Muscle layer of colon (tissue), 2 donors: ENCODE measurements around the gene NPM1.
"Not testable (repeated sequence)": the region's sequence is repeated elsewhere in the genome, so short reads cannot be mapped to it uniquely, and the experiment has no call there.

ENCODE experiments used
- H3K27ac ChIP-seq: one replicate; pipeline ENCODE4 v1.7.0; 2013; ENCODE audit warnings: low read depth, mild to moderate bottlenecking, low read length, moderate library complexity
- H3K27me3 ChIP-seq, 2 donors: one replicate each; pipeline ENCODE4 v1.7.0; 2013; ENCODE audit warnings: low read length in 2 of 2, mild to moderate bottlenecking in 2 of 2; ENCODE audit not compliant: insufficient read depth in 2 of 2, control insufficient read depth in 1 of 2
- H3K36me3 ChIP-seq: one replicate; pipeline ENCODE4 v1.7.0; 2013; ENCODE audit warnings: mild to moderate bottlenecking, low read length; ENCODE audit not compliant: insufficient read depth
- H3K4me1 ChIP-seq: one replicate; pipeline ENCODE4 v1.7.0; 2013; ENCODE audit warnings: mild to moderate bottlenecking, low read length; ENCODE audit not compliant: insufficient read depth
- H3K4me3 ChIP-seq, 2 donors: one replicate each; pipeline ENCODE4 v1.7.0; 2013; ENCODE audit warnings: low read length in 2 of 2, low read depth in 1 of 2, mild to moderate bottlenecking in 1 of 2, moderate library complexity in 1 of 2
- H3K9ac ChIP-seq: one replicate; pipeline ENCODE4 v1.7.0; 2013; ENCODE audit warnings: low read length
- H3K9me3 ChIP-seq: one replicate; pipeline ENCODE4 v1.7.0; 2013; ENCODE audit warnings: mild to moderate bottlenecking, low read length
- donor health status: abdominal sarcoma.
- donor health status: Adenocarcinoma of cecum.

NPM1 gene

GRCh38 chr5:171386861-171387344 lies 746 bp upstream of the NPM1 start:
- no peaks in the 10 kb centered on the region for H3K9me3 ChIP-seq
- peak overlapping the region; percentile 85 for H3K9ac ChIP-seq
- H3K36me3 ChIP-seq = peaks cover 5% of the 10 kb centered on the region
- peaks cover 13% of the 10 kb centered on the region for H3K4me1 ChIP-seq
- H3K27ac ChIP-seq = peak overlapping the region; percentile 43
- H3K4me3 ChIP-seq = peak overlapping the region; percentile 47 to 94
- H3K27me3 ChIP-seq = no peaks in the 10 kb centered on the region

DNA sequence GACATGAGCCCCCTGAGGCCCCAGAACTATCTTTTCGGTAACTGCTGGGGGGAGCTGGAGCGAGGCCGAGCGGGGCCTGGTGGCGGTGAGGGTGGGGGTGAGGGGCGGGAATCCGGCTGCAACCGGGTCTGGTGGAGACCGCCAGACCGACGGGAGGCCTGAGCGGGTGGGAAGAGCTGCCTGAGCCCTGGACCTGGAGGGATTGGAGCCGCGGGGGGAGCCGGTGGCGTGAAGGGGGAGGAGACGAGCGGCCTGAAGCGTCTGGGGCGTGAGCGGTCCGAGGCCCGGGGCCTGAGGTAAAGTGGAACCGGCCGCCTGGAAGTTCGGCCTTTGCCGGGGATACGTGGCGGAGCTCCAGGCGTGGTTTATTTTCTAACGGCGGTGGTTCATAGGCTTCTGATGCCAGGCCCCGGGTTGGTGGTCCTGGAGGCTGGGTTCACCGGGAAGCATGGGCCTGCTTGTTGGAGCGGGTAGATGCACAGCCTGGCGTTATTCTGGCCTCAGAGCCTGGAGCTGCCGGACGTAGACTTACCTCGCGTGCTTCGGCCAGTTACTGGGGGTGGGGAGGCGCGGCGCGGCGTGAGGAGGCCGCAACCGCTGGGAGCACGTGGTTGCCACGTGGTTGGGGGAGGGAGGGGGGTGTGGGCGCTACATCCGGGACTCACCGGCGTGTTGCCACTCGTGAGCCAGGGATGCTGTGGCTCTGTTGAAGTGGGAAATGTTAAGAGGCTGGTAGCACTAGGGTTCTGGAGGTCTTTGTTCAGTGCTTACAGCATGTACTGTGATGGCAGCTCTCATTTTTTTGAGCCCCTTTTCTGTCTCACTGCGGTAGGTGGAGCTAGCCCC lies 544 bp downstream of the NPM1 start:
- H3K9me3 ChIP-seq = no peaks in the 10 kb centered on the region
- H3K9ac ChIP-seq = peak overlapping the region; percentile 33
- H3K36me3 ChIP-seq = peaks cover 18% of the 10 kb centered on the region
- H3K4me1 ChIP-seq = peaks cover 13% of the 10 kb centered on the region
- H3K27me3 ChIP-seq = no peaks in the 10 kb centered on the region
- H3K27ac ChIP-seq = peak overlapping the region; percentile 71
- H3K4me3 ChIP-seq = peak overlapping the region; percentile 47 to 94

GRCh38 chr5:171388816-171389168 lies 1.1 kb downstream of the NPM1 start:
- H3K9ac ChIP-seq = no peak overlapping the region
- H3K27ac ChIP-seq = peak overlapping the region; percentile 5
- H3K36me3 ChIP-seq = peaks cover 24% of the 10 kb centered on the region
- H3K9me3 ChIP-seq = no peaks in the 10 kb centered on the region
- no peaks in the 10 kb centered on the region for H3K27me3 ChIP-seq
- H3K4me3 ChIP-seq = peak overlapping the region; percentile 47 to 94
- H3K4me1 ChIP-seq = peaks cover 13% of the 10 kb centered on the region

DNA sequence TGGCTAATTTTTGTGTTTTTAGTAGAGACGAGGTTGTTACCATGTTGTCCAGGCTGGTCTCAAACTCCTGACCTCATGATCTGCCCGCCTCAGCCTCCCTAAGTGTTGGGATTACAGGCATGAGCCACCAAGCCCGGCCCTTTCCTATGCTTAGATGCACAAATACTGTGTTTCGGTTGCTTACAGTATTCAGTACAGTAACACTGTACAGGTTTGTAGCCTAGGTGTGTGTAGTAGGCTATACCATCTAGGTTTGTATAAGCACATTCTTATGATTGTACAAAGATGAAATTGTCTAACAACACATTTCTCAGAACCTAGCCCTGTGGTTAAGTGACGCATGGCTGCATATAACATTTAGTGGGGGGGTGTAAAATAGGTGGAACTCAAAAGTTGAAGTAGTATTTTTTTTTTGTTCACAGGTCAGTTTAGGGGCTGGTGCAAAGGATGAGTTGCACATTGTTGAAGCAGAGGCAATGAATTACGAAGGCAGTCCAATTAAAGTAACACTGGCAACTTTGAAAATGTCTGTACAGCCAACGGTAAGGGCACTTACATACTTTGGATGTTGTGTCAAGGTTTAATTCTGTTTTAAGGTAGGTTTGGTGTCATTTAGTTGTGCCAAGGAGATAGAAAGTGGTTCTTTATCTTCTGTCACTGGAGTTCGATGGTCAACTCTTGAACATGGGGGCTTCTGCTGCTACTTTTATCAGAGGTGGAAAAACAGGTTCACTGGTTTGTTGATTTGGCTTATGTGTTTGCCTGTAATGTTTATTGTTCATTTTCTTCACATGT lies 3.4 kb downstream of the NPM1 start:
- Histone ChIP-seq H3K9me3 (no peaks in the 10 kb centered on the region), H3K27me3 (no peaks in the 10 kb centered on the region), H3K36me3 (peaks cover 39% of the 10 kb centered on the region), H3K9ac (no peak overlapping the region), H3K27ac (no peak overlapping the region), H3K4me1 (peaks cover 13% of the 10 kb centered on the region), H3K4me3 (no peak overlapping the region)

GRCh38 chr5:171391996-171392577 lies 4.4 kb downstream of the NPM1 start:
- no peak overlapping the region for H3K27ac ChIP-seq
- H3K36me3 ChIP-seq = peaks cover 45% of the 10 kb centered on the region
- no peak overlapping the region for H3K4me3 ChIP-seq
- H3K27me3 ChIP-seq = no peaks in the 10 kb centered on the region
- peaks cover 13% of the 10 kb centered on the region for H3K4me1 ChIP-seq
- no peaks in the 10 kb centered on the region for H3K9me3 ChIP-seq
- no peak overlapping the region for H3K9ac ChIP-seq

DNA sequence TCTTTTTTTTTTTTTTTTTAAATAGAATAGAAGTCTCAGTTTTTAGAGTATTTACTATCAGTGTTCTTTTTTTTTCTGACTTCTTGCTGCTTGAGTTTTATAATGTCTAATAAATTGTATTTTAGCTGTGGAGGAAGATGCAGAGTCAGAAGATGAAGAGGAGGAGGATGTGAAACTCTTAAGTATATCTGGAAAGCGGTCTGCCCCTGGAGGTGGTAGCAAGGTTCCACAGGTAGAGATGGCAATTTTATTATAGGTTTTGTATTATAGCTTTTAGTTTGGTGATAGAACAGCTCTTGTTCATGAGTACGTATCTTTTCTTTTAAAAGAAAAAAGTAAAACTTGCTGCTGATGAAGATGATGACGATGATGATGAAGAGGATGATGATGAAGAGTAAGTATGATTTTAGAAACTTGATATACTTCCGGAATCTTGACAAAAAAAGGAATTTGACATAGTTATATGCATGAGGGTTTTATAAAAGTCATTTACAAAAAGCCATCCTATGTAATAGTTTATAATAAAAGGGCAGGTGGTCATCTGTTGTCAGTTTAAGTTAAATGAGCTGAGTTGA lies 5.0 kb downstream of the NPM1 start:
- no peaks in the 10 kb centered on the region for H3K27me3 ChIP-seq
- H3K4me3 ChIP-seq = no peak overlapping the region
- H3K9me3 ChIP-seq = no peaks in the 10 kb centered on the region
- peaks cover 47% of the 10 kb centered on the region for H3K36me3 ChIP-seq
- no peak overlapping the region for H3K9ac ChIP-seq
- H3K4me1 ChIP-seq = peaks cover 13% of the 10 kb centered on the region
- H3K27ac ChIP-seq = no peak overlapping the region

DNA sequence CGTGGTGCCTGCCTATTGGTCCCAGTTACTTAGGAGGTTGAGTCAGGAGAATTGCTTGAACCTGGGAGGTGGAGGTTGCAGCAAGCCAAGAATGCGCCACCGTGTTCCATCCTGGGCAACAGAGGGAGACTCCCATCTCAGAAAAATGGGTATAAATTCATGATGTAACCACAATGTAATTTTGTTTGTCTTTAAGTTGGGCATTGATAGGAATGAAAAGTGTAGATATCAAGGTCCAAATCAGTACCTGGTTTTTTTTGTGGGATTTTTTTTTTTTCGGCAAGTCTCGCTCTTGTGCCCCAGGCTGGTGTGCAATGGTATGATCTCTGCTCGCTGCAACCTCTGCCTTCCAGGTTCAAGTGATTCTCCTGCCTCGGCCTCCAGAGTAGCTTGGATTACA lies 7.4 kb downstream of the NPM1 start:
- Histone ChIP-seq H3K4me3 (no peak overlapping the region), H3K27me3 (no peaks in the 10 kb centered on the region), H3K9ac (no peak overlapping the region), H3K27ac (no peak overlapping the region), H3K36me3 (peaks cover 47% of the 10 kb centered on the region), H3K9me3 (no peaks in the 10 kb centered on the region), H3K4me1 (peaks cover 5% of the 10 kb centered on the region)

- H3K4me1 ChIP-seq, H3K27me3 ChIP-seq, H3K9ac ChIP-seq, H3K27ac ChIP-seq, H3K9me3 ChIP-seq, H3K4me3 ChIP-seq: not testable (repeated sequence)
- H3K36me3 ChIP-seq = peaks cover 61% of the 10 kb centered on the region
Observed at GRCh38 chr5:171396583-171396982, 8.9 kb downstream of the NPM1 start.

DNA sequence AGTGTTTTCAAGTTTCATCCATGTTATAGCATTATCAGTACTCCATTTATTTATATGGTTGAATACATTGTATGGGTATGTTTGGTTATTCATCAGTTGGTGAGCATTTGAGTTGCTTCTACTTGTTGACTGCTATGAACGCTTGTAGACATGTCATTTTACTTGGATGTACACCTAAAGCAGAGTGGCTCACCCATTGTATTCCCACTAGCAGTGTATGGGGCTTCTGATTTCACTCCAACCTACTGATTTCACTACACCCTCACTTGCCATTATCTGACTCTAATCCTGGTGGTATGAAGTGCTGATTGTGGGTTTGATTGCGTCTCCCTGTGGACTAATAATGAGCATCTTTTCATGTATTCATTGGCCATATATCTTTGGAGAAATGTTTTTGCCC lies 9.5 kb downstream of the NPM1 start:
- no peak overlapping the region for H3K4me3 ChIP-seq
- no peaks in the 10 kb centered on the region for H3K9me3 ChIP-seq
- no peak overlapping the region for H3K9ac ChIP-seq
- H3K27ac ChIP-seq = no peak overlapping the region
- peaks cover 58% of the 10 kb centered on the region for H3K36me3 ChIP-seq
- H3K27me3 ChIP-seq = no peaks in the 10 kb centered on the region
- H3K4me1 ChIP-seq = no peaks in the 10 kb centered on the region

DNA sequence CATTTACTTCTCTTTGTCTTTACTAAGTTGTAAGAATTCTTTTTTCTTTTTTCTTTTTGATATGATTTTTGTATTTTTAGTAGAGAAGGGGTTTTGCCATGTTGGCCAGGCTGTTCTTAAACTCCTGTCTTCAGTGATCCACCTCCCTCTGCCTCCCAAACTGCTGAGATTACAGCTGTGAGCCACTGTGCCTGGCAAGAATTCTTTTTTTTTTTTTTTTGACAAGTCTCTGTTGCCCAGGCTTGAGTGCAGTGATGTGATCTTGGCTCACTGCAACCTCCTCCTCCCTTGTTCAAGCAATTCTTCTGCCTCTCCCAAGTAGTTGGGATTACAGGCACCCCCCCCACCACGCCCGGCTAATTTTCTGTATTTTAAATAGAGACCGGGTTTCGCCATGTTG lies 9.9 kb downstream of the NPM1 start:
- Histone ChIP-seq H3K4me1 (no peaks in the 10 kb centered on the region), H3K9me3 (no peaks in the 10 kb centered on the region), H3K27ac (no peak overlapping the region), H3K4me3 (no peak overlapping the region), H3K9ac (no peak overlapping the region), H3K27me3 (no peaks in the 10 kb centered on the region), H3K36me3 (peaks cover 54% of the 10 kb centered on the region)

DNA sequence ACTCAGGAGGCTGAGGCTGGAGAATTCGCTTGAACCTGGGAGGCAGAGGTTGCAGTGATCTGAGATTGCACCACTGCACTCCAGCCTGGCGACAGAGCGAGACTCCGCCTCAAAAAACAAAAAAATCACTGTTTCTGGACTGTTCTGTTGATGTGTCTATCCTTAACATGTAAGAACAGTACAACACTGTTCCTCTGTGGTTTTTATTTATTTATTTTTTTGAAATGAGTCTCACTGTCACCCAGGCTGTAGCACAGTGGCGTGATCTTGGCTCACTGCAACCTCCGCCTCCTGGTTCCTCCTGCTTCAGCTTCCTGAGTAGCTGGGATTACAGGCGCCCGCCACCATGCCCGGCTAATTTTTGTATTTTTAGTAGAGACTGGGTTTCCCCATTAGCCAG lies 11.0 kb downstream of the NPM1 start:
- not testable (repeated sequence) for H3K9ac ChIP-seq, H3K9me3 ChIP-seq, H3K27ac ChIP-seq, H3K4me1 ChIP-seq, H3K27me3 ChIP-seq, H3K4me3 ChIP-seq
- H3K36me3 ChIP-seq = peaks cover 43% of the 10 kb centered on the region
